GM23338 (cell line): ENCODE measurements around the gene KLHL36. TPM values are rescaled to one million over a fixed set of nuclear protein-coding genes. Genes with fewer than 3 reads are reported as not detected.
A peak's percentile ranks its signal among the peaks of the same experiment; 100 is the strongest.

Source experiments
- ATAC-seq: fragments of 200-7000 bp; cut with Tn5 transposase; 3 replicates; pipeline ENCODE4 v1.9.1; 2020
- DNase-seq: peaks from one replicate; pipeline ENCODE4 v3.0.0-alpha.2; 2015; ENCODE audit warnings: low spot score
- H2AFZ ChIP-seq: fragments of 200-600 bp; sonication (generic); 2 replicates; pipeline ENCODE4 v1.8.0; 2016; ENCODE audit warnings: antibody characterized with exemption, mild to moderate bottlenecking, moderate library complexity
- H3F3A ChIP-seq: fragments of 200-600 bp; sonication (generic); replicated peaks from 2 replicates; pipeline ENCODE4 v1.8.0; 2017; ENCODE audit warnings: antibody characterized with exemption, mixed run types, low read depth
- H3K27ac ChIP-seq: fragments of 200-600 bp; sonication (generic); 2 replicates; pipeline ENCODE4 v1.6.1; 2016; ENCODE audit warnings: low read depth
- H3K27me3 ChIP-seq: fragments of 200-600 bp; sonication (generic); 2 replicates; pipeline ENCODE4 v1.8.0; 2016; ENCODE audit warnings: mild to moderate bottlenecking, mixed run types, moderate library complexity; ENCODE audit not compliant: insufficient read depth
- H3K36me3 ChIP-seq: fragments of 200-600 bp; sonication (generic); 2 replicates; pipeline ENCODE4 v1.8.0; 2016; ENCODE audit warnings: mild to moderate bottlenecking; ENCODE audit not compliant: insufficient read depth
- H3K4me1 ChIP-seq: fragments of 200-600 bp; sonication (generic); 2 replicates; pipeline ENCODE4 v1.8.0; 2016; ENCODE audit warnings: mild to moderate bottlenecking, moderate library complexity; ENCODE audit not compliant: insufficient read depth
- H3K4me2 ChIP-seq: fragments of 200-600 bp; sonication (generic); 2 replicates; pipeline ENCODE4 v1.7.1; 2017; ENCODE audit warnings: mixed run types
- H3K4me3 ChIP-seq: fragments of 200-600 bp; sonication (generic); 2 replicates; pipeline ENCODE4 v1.6.1; 2016; ENCODE audit warnings: mixed run types
- H3K79me2 ChIP-seq: fragments of 200-600 bp; sonication (generic); replicated peaks from 2 replicates; pipeline ENCODE4 v1.8.0; 2017; ENCODE audit warnings: mild to moderate bottlenecking; ENCODE audit not compliant: insufficient read depth
- H3K9me2 ChIP-seq: fragments of 200-600 bp; sonication (generic); 2 replicates; pipeline ENCODE4 v1.8.0; 2017; ENCODE audit not compliant: insufficient read depth
- H4K20me1 ChIP-seq: fragments of 200-600 bp; sonication (generic); replicated peaks from 2 replicates; pipeline ENCODE4 v1.8.0; 2017; ENCODE audit warnings: mild to moderate bottlenecking; ENCODE audit not compliant: insufficient read depth
- H3K27ac Mint-ChIP-seq: 2 replicates; pipeline ENCODE4 v1.8.0; 2020; ENCODE audit warnings: inconsistent platforms, mild to moderate bottlenecking, moderate library complexity, mixed read lengths
- H3K27me3 Mint-ChIP-seq: 3 replicates; pipeline ENCODE4 v1.8.0; 2022; ENCODE audit warnings: low read depth, mild to moderate bottlenecking, moderate library complexity, mixed read lengths, inconsistent platforms; ENCODE audit not compliant: insufficient read depth, poor library complexity
- H3K36me3 Mint-ChIP-seq: 3 replicates; pipeline ENCODE4 v1.8.0; 2021; ENCODE audit warnings: low read depth, mild to moderate bottlenecking, inconsistent platforms, moderate library complexity, mixed read lengths
- H3K4me1 Mint-ChIP-seq: 3 replicates; pipeline ENCODE4 v1.8.0; 2020; ENCODE audit warnings: mild to moderate bottlenecking, inconsistent platforms, mixed read lengths
- H3K4me3 Mint-ChIP-seq: 3 replicates; pipeline ENCODE4 v1.8.0; 2021; ENCODE audit warnings: moderate library complexity, mild to moderate bottlenecking, inconsistent platforms, mixed read lengths
- H3K9me3 Mint-ChIP-seq: 3 replicates; pipeline ENCODE4 v1.8.0; 2020; ENCODE audit warnings: moderate library complexity, mild to moderate bottlenecking, inconsistent platforms, mixed read lengths
- CREB1 ChIP-seq: fragments of 250-450 bp; sonication (Bioruptor Pico); IDR thresholded peaks from 2 replicates; pipeline ENCODE4 v1.5.0; 2020; ENCODE audit warnings: low read depth, mild to moderate bottlenecking, moderate library complexity
- CTCF ChIP-seq, 2 experiments: fragments of 200-600 bp in 1 of 2; sonication (generic) in 1 of 2; conservative IDR thresholded peaks; 2 replicates each; pipeline versions ENCODE4 v1.5.1 to v1.6.1; 2016 to 2017; ENCODE audit warnings: antibody characterized with exemption in 2 of 2, low read depth in 2 of 2, mild to moderate bottlenecking in 2 of 2, moderate library complexity in 1 of 2
- ETS1 ChIP-seq: IDR thresholded peaks from 2 replicates; pipeline ENCODE4 v1.6.1; 2016; ENCODE audit warnings: antibody characterized with exemption
- EZH2phosphoT487 ChIP-seq: fragments of 200-600 bp; sonication (generic); IDR thresholded peaks from one replicate; pipeline ENCODE4 v1.8.1; 2018; ENCODE audit warnings: antibody characterized with exemption; ENCODE audit not compliant: unreplicated experiment
- JUNB ChIP-seq: IDR thresholded peaks from one replicate; pipeline ENCODE4 v1.6.1; 2016; ENCODE audit warnings: antibody characterized with exemption; ENCODE audit not compliant: unreplicated experiment
- POLR2AphosphoS5 ChIP-seq: IDR thresholded peaks from 2 replicates; pipeline ENCODE4 v1.6.1; 2016; ENCODE audit warnings: antibody characterized with exemption, low read depth
- REST ChIP-seq: IDR thresholded peaks from one replicate; pipeline ENCODE4 v1.6.1; 2018; ENCODE audit warnings: antibody characterized with exemption; ENCODE audit not compliant: unreplicated experiment
- STAT1 ChIP-seq: IDR thresholded peaks from one replicate; pipeline ENCODE4 v1.6.1; 2016; ENCODE audit warnings: antibody characterized with exemption; ENCODE audit not compliant: unreplicated experiment
- ZNF114 ChIP-seq: fragments of 250-450 bp; sonication (Bioruptor Pico); IDR thresholded peaks from 2 replicates; pipeline ENCODE4 v1.5.0; 2020; ENCODE audit warnings: mild to moderate bottlenecking, moderate library complexity
- polyA plus RNA-seq: library from polyadenylated mRNA; unstranded; fragments of >200 nt; fragmentation: Nextera tagmentation; extraction: Ambion mirVana; gene quantifications from 2 replicates; pipeline ENCODE4 v1.2.1, GENCODE V29; 2016
- total RNA-seq: library from RNA; depleted of rRNA; stranded (reverse); fragments of >200 nt; shearing (Covaris generic); gene quantifications from 2 replicates; pipeline ENCODE4 v1.2.3, GENCODE V29; 2014

KLHL36 gene
- total and polyA plus RNA-seq, 2 experiments from 2014 or later, result 13.4 to 70.4 TPM

- peaks cover 71% of the 10 kb centered on the region for H3K4me1 Mint-ChIP-seq
- peaks cover 40% of the 10 kb centered on the region for H4K20me1 ChIP-seq
- peaks cover 45% of the 10 kb centered on the region for H3K4me1 ChIP-seq
- peaks cover 27% of the 10 kb centered on the region for H3K27me3 Mint-ChIP-seq
- no peak overlapping the region for H3K27ac Mint-ChIP-seq
- no peaks in the 10 kb centered on the region for H3K27me3 ChIP-seq
- H2AFZ ChIP-seq, result no peak overlapping the region
- no peaks in the 10 kb centered on the region for H3K9me2 ChIP-seq
- no peak overlapping the region for H3K4me3 ChIP-seq
- DNase-seq, result no peak
- H3K9me3 Mint-ChIP-seq, result peaks cover 3% of the 10 kb centered on the region; the same call in 2 of the 3 replicates
- no peak for ATAC-seq
- peaks cover 13% of the 10 kb centered on the region for H3K36me3 Mint-ChIP-seq
- H3K4me2 ChIP-seq, result peak overlapping the region; percentile 60
- no peak overlapping the region for H3K27ac ChIP-seq
- TF ChIP-seq EZH2phosphoT487 (no peak), ETS1 (no peak), CTCF (conservative IDR thresholded peaks at IDR 0.05; ENCODE audit: low read depth in 2 of 2) (no peak), JUNB (no peak), CREB1 (CRISPR knock-in tag) (no peak), STAT1 (no peak)
- peak overlapping the region; percentile 30; the same call in 2 of the 3 replicates for H3K4me3 Mint-ChIP-seq
- H3K79me2 ChIP-seq, result peaks cover 67% of the 10 kb centered on the region
- H3K36me3 ChIP-seq, result peaks cover 4% of the 10 kb centered on the region; the same call in 1 of the 2 replicates
- H3F3A ChIP-seq, result peaks cover 18% of the 10 kb centered on the region
Measured at GRCh38 chr16:84600343-84601229, 47.7 kb upstream of the KLHL36 start.

GRCh38 chr16:84603140-84603816, 45.0 kb upstream of the KLHL36 start:
- Mint-ChIP-seq H3K36me3 (peaks cover 22% of the 10 kb centered on the region), H3K4me3 (no peak overlapping the region; the same call in 2 of the 3 replicates), H3K4me1 (peaks cover 54% of the 10 kb centered on the region), H3K27ac (peak overlapping the region; percentile 67), H3K9me3 (peaks cover 3% of the 10 kb centered on the region; the same call in 2 of the 3 replicates), H3K27me3 (peaks cover 24% of the 10 kb centered on the region)
- Histone ChIP-seq H3K27me3 (no peaks in the 10 kb centered on the region), H3F3A (peaks cover 18% of the 10 kb centered on the region), H3K27ac (0 out of 2 replicates have a peak overlapping the region, but pooled peaks have one; percentile 19), H3K36me3 (no peaks in the 10 kb centered on the region), H2AFZ (no peak overlapping the region), H3K4me1 (peaks cover 37% of the 10 kb centered on the region), H4K20me1 (peaks cover 27% of the 10 kb centered on the region), H3K9me2 (no peaks in the 10 kb centered on the region), H3K79me2 (peaks cover 67% of the 10 kb centered on the region), H3K4me2 (no peak overlapping the region), H3K4me3 (no peak overlapping the region)
- no peak for ATAC-seq
- TF ChIP-seq STAT1 (no peak), POLR2AphosphoS5 (no peak), CTCF (conservative IDR thresholded peaks at IDR 0.05; ENCODE audit: low read depth in 2 of 2) (no peak), REST (no peak), ZNF114 (no peak), CREB1 (CRISPR knock-in tag) (no peak)
- DNase-seq, result no peak
